Tibial nerve (tissue), 4 donors: Measurements from ENCODE around the gene LCN12.

Experiments used
- EP300 ChIP-seq, 2 donors: sonication (generic); formaldehyde crosslinking; IDR thresholded peaks; one replicate each; pipeline ENCODE4 v1.6.1; 2017; ENCODE audit warnings: antibody characterized with exemption in 2 of 2, mild to moderate bottlenecking in 1 of 2
- POLR2A ChIP-seq, 2 donors: fragments of 450-650 bp; IDR thresholded peaks; one replicate each; pipeline ENCODE4 v1.6.1; 2017; ENCODE audit warnings: antibody characterized with exemption in 2 of 2, mild to moderate bottlenecking in 2 of 2, moderate library complexity in 2 of 2
- TF ChIP-seq, protein P1 (sequence below), 5 experiments: fragments of 200-600 bp in 3 of 5; fragments of 450-650 bp in 2 of 5; sonication (generic) in 3 of 5; IDR thresholded peaks; one replicate each; pipeline ENCODE4 v1.5.1; 2016 to 2019; ENCODE audit warnings: antibody characterized with exemption in 5 of 5, mild to moderate bottlenecking in 3 of 5, moderate library complexity in 2 of 5

DNA sequence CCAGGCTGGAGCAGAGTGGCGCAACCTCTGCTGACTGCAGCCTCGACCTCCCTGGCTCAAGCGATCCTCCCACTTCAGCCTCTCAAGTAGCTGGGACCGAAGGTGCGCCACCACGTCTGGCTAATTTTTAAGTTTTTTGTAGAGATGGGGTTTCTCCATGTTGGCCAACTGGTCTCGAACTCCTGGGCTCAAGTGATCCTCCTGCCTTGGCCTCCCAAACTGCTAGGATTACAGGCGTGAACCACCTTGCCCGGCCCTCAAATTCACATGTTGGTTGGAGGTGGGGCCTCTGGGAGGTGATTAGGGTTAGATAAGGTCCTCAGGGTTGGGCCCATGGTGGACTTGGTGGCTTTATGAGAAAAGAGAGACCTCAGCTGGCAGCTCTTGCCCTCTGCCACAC, 10.1 kb downstream of the LCN12 start:
- TF ChIP-seq, protein P1, sequence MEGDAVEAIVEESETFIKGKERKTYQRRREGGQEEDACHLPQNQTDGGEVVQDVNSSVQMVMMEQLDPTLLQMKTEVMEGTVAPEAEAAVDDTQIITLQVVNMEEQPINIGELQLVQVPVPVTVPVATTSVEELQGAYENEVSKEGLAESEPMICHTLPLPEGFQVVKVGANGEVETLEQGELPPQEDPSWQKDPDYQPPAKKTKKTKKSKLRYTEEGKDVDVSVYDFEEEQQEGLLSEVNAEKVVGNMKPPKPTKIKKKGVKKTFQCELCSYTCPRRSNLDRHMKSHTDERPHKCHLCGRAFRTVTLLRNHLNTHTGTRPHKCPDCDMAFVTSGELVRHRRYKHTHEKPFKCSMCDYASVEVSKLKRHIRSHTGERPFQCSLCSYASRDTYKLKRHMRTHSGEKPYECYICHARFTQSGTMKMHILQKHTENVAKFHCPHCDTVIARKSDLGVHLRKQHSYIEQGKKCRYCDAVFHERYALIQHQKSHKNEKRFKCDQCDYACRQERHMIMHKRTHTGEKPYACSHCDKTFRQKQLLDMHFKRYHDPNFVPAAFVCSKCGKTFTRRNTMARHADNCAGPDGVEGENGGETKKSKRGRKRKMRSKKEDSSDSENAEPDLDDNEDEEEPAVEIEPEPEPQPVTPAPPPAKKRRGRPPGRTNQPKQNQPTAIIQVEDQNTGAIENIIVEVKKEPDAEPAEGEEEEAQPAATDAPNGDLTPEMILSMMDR (IDR thresholded peaks at IDR 0.05), result no peak
- no peak for TF ChIP-seq POLR2A (IDR thresholded peaks at IDR 0.05)
- TF ChIP-seq EP300 (IDR thresholded peaks at IDR 0.05), result no peak
